HTERT RPE-1 (cell line): ENCODE results near the gene CPLX1.

ENCODE experiments used
- in situ Hi-C: fragments of 300-500 bp; cut with MboI; formaldehyde crosslinking; loops from 4 replicates; pipeline ENCODE4 v1.14.3; 2020; ENCODE audit warnings: low sequenced_read_pairs

Gene CPLX1

DNA sequence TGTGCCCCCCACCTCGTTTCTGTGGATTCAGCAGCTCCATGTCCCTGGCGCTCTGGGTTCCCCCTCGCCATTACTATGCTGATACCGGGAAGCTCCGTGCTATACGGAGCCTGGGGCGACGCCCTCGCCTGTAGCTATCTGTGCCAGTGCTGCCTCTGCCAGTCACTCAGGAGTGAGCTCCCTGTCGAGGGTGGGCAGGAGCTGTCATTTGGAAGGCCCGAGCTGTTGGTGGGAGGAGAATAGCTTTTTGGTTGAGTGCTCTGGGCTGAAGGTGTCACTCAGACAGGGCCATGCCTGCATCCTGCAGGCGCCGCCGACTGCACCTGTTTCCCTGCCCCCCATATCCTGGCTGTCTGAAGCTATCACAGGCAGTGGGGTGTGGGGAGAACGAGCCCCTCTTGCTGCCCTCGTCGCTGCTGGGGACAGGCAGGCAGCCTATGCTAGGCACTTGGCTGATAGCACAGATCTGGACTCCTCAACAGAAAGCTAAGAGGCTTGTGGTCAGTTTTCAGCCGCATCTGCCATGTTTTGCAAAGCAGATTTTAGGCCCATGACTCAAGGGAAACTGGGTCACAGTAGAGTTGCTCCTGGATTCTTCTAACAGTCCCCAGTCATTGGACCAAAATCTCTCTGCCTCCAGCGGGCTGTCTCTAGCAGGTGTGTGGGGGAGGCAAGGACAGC lies 31.8 kb downstream of the CPLX1 start:
- in situ Hi-C loops: no loop called here

DNA sequence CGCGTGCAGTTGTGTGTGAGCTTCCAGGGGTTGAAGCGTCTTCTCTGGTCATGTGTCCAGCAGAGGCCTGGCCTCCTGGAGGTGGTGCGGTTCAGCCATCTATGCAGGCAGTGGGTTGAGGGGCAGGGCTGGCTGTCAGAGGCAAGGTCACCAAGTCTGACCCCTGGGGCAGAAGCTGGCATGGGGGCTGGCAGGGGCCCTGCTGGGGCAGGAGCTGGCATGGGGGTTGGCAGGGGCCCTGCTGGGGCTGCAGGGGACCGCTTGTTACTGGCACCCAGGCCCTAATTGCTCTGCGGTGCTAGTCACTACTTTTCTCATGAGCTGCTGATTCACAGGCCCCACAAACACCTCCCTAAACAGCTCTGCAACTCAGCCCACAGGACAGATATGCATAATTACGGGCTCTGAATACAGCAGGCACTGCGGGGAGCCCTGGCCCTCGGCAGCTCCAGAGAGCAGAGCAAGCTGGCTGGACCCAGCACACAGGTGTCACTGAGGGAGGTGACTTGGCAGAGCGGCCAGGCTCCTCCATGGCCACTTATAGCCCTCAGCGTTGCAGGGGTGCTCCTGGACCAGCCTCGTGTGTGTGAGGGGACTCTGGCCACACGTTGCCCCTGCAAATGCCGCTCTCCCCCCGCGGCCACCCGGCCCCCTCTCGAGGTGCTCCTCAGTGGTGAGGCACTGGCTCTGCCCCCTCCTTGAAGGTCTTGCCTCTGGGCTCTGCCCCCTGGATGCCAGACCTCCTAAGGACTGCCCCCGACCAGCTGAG lies 32.7 kb downstream of the CPLX1 start:
- in situ Hi-C loops: no loop called here

DNA sequence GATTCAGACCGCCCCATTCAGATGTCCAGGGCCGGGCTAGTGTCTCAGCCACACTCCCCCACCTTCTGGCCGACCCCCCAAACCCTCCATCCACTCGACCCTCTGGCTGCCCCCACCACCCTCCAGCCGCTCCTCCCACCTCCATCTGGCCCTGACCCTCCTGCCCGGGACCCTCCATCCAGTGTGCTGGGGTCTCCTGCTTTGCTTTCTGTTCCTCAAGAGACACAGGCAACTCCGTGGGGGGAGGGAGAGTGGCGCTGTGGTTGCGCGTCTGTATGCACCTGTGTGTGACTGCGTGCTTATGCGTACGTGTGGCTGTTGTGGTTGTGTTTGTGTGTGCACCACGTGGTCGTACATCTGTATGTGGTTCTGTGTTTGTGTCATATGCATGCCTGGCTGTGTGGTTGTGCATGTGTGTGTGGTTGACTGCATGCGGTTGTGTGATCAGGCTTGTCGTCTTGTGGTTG lies 33.3 kb downstream of the CPLX1 start:
- in situ Hi-C loops: no loop called here

DNA sequence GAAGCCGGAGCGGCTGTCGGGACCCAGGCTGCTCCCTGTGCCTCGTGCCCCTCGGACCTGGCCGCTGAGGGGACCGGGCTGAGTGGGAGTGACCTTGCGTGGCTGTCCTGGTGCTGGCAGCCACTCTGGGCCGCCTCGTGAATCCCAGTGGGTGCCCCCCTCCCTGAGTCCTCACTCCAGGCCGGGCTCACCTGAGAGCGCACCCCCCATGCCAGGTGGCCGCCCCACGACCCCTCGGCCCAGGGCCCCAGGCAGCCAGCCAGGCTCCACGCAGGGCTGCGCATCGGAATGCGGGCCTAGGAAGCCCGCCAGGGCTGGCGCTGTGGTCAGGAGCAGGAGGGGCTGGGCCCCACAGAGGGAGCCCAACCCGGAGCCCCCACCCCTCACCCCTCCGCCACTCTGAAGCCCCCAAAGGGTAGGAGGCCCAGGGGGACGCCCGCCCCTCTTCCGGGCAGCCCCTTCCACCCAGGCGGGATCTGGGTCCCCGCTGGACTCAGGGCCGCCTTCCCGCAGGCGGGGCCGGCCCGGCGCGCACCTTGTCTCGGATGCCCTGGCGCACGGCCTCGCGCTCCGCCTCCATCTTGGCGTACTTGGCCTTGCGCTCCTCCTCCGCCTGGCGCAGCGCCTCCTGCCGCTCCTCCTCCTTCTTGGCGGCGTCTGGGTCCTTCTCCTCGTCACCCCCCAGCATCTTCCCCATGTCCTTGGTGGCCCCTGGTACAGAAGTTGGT lies 33.9 kb downstream of the CPLX1 start:
- in situ Hi-C loops: no loop called here

DNA sequence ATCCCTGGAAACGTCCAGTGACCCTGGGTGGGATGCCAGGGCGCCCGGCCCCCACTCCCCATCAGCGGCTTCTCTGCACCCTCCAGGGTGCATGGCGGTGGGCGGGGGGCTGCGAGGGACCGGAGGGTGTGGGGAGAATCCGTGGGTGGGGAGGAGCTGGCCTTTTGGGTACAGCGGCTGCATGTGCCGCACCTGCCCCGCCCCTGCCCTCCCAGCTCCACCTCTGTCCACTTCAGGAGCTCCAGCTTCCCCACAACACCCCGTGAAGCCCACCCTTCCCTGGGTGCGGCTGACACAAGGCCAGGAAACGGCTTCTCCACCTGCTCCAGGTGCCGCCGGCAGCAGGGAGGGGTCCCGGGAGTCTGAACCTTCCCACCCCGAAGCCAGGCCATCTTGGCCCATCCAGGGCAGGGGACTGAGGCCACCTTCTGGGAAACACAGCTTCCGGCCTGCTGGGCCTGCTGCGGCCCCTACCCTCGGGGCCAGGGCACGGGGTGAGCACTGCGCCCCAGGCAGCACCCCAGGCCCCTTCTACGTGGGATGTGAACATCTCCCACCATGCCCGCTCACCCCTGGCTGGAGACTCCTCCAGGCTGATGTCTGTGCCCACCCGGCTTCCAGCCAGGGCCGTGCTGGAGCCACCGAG lies 34.6 kb downstream of the CPLX1 start:
- in situ Hi-C loops: no loop called here

DNA sequence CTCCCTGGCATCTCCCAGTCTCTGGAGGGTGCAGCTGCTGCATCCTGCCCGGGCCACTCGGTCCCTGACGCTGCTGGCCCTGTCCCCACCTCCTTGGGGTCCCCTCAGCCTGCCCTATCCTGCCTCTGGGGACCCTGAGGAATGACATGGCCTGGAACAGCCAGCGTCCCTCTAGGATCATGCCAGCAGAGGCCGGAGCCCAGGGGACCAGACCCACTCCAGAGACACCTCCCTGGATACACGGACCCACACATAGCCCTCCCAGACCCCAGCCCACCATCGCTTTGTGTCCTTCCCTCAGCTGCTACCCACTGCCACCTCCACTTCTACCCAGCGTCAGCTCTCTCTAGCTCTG lies 35.5 kb downstream of the CPLX1 start:
- in situ Hi-C loops: no loop called here

DNA sequence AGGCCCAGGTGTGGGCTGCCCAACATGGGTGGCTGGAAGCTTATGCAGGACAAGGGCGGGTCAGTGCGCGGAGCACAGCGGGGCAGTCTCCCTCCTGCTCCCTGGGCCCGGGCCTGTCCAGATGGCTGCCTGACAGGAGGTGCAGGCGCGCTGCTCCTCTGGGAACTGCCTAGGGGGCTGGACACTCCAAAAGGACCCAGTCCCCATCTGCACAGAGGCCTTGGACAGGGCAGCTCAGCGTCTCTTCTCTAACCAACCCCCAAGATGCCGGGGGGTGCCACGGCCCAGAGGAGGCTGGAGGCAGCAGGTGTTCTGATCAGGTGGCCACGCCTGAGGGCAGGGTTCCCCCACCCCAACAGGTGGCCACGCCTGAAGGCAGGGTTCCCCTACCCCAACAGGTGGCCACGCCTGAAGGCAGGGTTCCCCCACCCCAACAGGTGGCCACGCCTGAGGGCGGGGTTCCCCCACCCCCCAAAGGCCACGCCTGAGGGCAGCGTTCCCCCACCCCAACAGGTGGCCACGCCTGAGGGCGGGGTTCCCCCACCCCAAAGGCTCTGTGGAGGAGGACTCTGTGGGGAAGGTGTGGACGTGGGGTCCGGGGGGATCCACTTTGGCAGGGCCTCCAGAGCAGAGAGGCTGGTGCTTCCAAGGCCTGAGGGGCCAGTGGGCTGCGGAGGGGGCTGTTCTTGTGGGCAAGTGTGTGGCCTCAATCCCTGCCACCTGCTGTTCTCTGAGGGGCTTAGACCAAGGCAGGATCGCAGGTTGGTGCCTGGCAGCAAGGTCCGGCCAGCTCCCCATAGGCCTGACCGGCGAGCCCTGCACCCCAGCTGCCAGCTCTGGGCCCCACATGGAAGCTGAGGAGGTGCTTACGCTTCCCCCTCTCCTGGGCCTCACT lies 36.1 kb downstream of the CPLX1 start:
- in situ Hi-C loops: no loop called here

DNA sequence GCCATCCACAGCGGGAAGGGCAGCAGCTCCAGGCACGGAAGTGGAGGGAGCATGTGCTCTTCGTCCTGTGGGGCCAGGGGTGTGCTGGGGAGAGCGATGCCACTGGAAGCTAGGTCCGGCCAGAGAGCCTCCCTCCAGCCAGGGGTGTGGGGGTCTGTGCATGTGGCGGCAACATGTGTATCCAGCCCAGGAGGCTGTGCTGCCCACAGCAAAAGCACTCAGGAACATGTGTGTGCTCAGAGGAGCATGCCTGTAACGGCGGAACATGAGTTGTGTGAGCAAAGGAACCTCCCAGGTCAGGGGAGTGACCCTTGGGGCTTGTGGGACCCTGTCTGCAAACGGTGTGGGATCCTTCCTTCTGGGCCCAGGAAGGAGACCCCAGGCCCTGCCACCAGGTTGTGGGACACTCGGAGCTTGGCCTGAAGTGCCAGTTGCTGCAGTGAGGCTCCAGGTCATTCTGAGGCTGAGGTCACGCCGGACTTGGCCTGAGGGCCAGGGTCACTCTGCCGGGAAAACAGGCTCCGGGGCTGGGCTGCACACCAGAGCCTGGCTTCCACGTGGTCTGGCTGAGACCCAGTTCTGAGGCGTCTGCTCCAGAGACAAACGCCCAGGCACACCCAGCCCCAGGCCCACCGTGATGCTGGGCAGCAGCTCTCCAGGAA lies 37.2 kb downstream of the CPLX1 start:
- in situ Hi-C loops: no loop called here

DNA sequence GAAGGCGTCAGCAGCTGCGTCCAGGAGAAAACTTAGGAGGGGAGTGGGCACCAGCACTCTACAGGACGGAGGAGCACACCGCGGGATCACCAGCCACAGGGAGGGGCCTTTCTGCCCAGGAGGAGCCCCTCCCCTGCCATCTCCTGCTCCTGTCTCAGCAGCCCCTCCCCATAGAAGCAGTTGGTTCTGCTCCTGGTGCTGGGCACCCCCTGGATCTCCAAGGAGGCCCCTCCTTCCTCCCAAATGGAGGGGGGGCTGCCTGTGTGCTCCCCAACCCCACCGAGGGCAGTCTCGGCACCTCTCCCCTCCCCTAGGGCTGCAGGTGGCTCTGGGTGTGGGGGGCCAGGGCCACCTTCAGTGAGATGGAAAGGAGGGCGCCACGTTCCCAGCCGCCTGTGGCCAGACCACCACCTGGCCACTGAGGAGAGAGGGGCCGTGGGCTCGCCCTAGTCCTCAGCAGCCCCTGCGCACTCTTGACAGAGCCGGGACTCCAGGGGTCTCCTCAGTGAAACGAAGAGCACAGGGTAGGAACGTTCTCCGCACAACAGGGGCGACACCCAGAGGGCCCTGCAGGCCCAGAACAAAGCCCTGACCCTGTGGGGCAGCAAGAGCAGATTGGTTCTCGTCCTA lies 37.8 kb downstream of the CPLX1 start:
- in situ Hi-C loops: no loop called here

DNA sequence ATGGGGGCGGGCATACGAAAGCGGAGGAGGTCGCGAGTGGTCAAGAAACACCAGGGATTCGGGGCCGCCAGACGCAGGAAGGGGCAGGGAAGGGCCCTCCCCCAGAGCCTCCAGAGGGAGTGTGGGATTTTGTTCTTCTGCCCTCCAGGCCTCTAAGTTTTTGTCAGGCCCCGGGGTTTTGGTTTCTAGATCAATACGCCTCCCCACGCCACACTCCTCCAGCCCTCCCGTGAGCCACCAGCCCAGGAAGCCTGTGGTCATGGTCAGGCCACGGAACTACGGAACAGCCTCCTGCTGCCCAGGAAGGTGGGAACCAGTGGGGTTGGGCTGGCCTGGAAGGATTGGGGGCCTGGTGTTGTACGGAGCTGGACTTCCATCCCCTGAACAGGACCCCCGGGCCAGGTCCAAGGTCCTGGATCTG lies 38.4 kb downstream of the CPLX1 start:
- in situ Hi-C loops: no loop called here

DNA sequence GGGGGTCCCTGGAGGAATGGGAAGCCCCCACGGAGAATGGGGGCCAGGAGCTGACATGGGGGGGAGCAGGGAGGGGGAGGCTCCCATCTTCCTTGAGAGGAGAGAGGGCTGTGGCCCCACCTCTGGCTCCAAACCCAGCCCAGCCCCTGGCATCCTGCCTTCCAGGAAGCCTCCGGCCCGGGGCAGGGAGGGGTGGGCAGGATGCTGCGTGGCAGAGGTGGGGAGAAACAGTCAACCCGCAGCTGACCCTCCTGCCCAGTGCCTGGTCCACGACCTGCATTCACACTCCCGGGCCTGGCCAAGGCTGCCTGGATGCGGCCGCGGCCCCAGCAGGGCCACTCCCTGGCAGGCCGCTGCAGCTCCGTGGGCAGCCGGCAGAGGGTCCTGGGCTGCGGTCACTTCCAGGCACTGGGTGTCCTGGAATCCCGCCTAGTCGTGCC lies 39.0 kb downstream of the CPLX1 start:
- in situ Hi-C loops: no loop called here

DNA sequence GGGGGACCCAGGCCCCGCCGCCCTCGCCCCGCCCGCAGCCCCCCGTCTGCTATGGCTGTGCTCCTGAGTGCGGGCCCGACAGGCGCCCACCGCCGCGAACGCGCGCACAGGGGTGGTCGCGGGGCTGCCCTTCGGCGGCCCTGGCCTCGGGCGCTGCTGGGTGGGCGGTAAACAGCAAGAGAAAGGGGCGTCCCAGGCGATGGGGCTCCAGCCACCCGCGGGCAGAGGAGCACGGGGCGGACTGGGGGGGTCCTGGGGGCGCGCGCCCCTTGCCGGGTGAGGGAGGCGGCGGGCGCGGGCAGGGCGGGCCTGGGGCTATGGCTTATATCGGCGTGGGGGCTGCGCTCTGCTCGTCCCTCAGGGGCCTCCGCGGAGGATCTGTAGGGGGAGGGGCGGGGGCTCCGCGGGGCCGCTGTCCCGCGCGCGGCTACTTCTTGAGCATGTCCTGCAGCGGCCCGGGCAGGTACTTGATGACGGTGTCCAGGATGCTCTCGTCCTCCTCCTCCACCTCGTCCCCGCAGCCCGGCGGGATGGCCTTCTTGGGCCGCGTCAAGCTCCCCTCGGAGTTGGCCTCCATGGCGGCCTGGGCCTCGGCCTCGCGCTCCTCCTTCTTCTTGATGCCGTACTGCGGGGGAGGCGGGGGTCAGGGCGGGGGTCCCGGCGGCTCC lies 39.7 kb downstream of the CPLX1 start:
- in situ Hi-C loops: no loop called here

DNA sequence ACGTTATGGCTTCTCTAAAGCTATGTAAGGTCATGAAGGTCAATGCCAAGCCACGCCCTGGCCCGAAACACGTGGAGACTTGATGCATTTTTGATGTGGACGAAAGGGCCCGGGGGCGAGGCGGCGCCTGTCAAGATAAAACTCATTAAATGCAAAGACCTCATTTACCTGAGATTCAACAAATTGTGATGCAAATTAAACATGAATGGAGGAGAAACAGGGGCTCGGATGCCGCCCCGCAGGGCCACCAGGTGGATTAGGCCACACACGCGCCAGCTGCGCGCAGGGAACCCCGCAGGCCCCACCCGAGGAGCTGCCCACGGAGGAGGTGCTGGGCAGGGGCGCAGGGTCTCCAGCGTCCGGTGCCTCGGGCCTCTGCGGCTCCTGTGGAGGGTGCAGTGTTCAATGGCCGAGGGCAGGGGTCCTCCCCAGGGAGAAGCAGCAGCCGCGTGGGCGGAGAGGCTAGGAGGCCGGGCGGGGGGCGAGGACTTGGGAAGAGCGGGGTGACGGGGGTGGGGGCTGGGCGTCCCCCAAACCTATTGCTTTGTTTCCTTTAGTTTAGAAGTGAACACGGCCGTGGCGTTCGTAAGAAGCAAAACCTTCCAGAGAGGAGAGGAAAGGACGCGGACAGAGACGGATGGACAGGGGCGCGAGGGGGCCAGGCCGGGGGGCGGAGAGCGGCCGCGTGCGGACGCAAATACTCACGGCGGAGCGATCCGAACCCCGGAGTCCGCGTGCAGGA lies 40.4 kb downstream of the CPLX1 start:
- in situ Hi-C loops: no loop called here

DNA sequence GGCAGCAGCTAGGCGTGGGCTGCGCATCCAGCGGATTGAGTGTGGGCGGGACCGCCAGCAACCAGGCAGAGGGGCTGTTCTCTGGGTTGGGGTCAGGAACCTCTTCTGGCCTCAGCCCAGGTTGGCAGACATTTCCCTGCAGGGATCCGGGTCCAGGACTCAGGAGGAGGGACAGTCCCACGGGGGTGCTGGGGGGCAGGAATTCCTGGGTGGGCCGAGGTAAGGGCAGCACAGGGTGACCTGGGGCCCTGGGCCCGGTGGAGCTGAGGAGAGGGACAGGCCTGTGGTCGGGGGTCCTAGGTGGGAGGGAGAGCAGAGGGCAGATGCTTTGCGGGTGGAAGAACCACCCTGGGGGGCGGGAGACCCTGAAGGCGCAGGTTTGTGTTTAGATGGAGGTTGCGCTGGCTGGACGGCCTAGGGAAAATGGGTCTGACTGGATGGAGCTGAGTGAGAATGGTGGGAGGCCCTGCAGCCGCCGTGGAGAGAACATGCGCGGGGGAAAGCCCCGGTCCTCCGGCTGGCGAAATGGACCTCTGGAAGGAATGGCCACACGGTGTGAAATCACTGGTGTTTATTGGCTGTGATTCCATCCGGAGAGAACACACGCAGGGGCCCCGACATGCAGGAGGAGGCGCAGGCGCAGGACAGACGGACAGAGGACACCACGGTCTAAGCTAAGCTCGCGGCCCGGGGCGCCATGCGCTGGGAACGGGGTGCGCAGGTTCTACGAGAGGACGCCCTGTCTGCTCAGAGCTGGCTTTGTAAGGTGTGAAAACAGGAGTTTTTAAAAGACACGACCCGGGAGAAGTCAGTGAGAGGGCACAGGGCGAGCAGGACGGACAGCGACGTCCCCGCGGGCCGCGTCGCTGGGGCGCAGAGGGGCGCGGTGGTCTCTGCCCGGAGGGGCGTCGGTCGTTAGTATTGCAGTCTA lies 41.3 kb downstream of the CPLX1 start:
- in situ Hi-C loops: no loop called here

DNA sequence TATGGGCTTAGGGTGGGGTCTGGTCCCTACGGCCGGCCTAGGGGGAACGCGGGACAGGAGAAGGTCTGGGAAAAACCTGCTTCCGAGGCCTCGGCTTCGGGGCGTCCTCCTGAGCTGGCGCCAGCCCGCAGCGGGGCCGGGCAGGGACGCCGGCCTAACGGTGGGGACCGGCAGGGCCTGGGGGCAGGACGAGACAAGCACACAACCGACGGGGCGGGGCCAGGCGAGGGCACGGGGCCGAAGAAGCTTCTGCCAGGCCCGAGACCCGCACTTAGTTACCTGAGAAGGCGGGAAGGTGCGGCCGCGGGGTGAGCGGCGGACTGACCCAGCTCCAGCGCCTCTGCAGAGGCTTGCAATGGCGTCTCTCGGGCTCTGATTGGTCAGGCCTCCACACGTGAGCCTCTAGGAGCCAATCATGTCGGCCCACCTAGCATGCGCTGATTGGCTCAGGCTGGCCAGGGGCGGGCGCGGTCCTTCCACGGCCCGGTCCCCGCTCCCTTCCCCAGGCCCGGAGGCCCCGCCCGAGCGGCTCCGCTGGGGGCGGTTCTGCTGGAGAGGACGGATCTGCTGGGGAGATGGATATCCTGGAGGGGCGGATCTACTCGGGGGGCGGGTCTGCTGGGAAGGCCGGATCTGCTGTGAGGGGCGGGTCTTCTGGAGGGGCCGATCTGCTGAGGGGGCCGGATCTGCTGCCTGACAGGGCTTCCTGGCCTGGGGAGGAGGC lies 44.3 kb downstream of the CPLX1 start:
- in situ Hi-C loops: no loop called here

DNA sequence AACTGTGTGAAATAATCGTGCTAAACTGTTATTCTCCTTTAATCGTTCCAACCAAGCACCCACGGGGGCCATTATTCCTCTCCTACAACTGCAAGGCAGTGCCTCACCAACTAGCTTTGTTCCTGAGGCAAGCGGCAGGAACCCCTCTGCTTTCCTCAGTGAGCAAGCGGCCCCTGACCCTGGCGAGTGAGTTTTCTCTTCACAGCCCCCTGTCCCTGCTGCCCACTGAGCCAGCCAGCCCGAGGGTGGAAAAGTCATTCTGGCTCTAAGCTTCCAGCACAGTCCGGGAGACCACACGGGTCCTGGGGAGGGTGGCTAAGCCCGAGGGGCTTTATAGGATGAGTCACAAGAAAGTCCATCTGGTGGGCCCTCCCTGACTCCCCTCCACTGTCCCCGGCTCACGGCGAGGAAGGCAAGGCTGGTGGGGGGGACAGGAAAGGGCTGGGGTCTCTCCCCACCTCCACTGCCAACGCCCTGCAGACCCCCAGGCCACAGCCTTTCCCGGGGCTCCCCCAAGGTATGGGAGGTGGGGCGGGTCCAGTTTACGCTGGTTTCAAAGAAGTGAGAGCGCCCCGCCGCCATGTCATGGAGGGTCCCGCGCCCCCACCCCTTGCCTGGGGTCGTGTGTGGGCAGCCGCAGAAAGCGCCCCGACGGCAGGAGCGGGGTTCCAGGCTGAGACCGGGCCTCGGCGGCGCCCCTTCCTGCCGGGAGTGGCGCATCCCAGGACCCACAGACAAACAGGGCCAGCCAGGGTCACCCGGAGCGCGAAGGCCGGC lies 45.0 kb downstream of the CPLX1 start:
- in situ Hi-C loops: no loop called here
